Mucosa of descending colon (tissue), 3 donors: ENCODE data around the gene FARP2. TPM values are rescaled to one million over a fixed set of nuclear protein-coding genes. Genes with fewer than 3 reads are reported as not detected.
"Not testable (repeated sequence)": the region's sequence is repeated elsewhere in the genome, so short reads cannot be mapped to it uniquely, and the experiment has no call there.

Source experiments
- ATAC-seq: fragments of 200-7000 bp; cut with Tn5 transposase; one replicate; pipeline ENCODE4 v1.9.1; 2020; ENCODE audit warnings: mild to moderate bottlenecking, moderate library complexity
- DNase-seq, 3 donors: peaks; one replicate each; pipeline ENCODE4 v3.0.0-alpha.2; 2020
- H3K36me3 ChIP-seq: fragments of 200-600 bp; one replicate; pipeline ENCODE4 v1.8.0; 2021; ENCODE audit warnings: low read depth, mild to moderate bottlenecking
- H3K4me1 ChIP-seq: fragments of 200-600 bp; one replicate; pipeline ENCODE4 v1.8.0; 2021; ENCODE audit warnings: low read depth, mild to moderate bottlenecking
- H3K4me3 ChIP-seq: fragments of 200-600 bp; one replicate; pipeline ENCODE4 v1.8.0; 2021; ENCODE audit warnings: mild to moderate bottlenecking
- H3K9me3 ChIP-seq: fragments of 200-600 bp; one replicate; pipeline ENCODE4 v1.8.0; 2021; ENCODE audit warnings: mild to moderate bottlenecking
- intact Hi-C, 2 donors: fragments of 100-400 bp; cut with DNase I in 1 of 2; cut with micrococcal nuclease in 1 of 2; formaldehyde crosslinking; loops; one replicate each; pipeline versions ENCODE4 v1.11.0 to v1.11.1; 2022; cut with DNase I, micrococcal nuclease
- total RNA-seq, 3 donors: library from RNA; stranded (reverse); fragmentation: NEBNext Ultra II Directional in 2 of 3; extraction: Animal tissue kit (Norgen Biotek cat#: 25700) in 2 of 3; gene quantifications; one replicate each; pipeline versions ENCODE4 v1.2.1 to v1.2.4, GENCODE V29; 2021 to 2023
- TF ChIP-seq, protein P1 (sequence below): fragments of 200-600 bp; IDR thresholded peaks from one replicate; pipeline ENCODE4 v1.8.0; 2022; ENCODE audit warnings: antibody characterized with exemption, mild to moderate bottlenecking
- donor health status: DM: no; HTN: no; CAD: no; lungs with moderate emphysema.
- donor health status: DM: no; HTN: no; CAD: no.
- donor health status: DM: no; HTN: yes; CAD: no.

The FARP2 gene
- total RNA-seq, 3 donors from 2014 or later = 98.1 to 163 (median 109) TPM

GRCh38 chr2:241381872-241382271 is 25.8 kb downstream of the FARP2 start:
- no peak for ATAC-seq
- intact Hi-C loops = no loop called here

DNA sequence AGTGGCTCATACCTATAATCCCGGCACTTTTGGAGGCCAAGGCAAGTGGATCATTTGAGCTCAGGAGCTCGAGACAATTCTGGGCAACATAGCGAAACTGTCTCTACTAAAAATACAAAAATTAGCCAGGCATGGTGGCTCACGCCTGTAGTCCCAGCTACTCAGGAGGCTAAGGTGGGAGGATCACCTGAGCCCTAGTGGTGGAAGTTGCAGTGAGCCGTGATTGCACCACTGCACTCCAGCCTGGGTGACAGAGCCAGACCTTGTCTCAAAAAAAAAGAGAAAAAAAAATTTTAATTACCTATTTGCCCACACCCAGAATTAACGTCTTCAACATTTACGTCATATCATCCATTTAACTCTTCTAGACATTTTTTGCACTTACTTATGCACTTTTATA is 29.4 kb downstream of the FARP2 start:
- ATAC-seq, DNase-seq, intact Hi-C loops, H3K4me1 ChIP-seq, H3K36me3 ChIP-seq, H3K9me3 ChIP-seq, H3K4me3 ChIP-seq: not testable (repeated sequence)

More at GRCh38 chr2:241381872-241382271, 25.8 kb downstream of the FARP2 start:
- Histone ChIP-seq H3K9me3 (no peaks in the 10 kb centered on the region), H3K36me3 (no peaks in the 10 kb centered on the region), H3K4me3 (no peak overlapping the region), H3K4me1 (no peaks in the 10 kb centered on the region)
- DNase-seq = no peak
- TF ChIP-seq, protein P1, sequence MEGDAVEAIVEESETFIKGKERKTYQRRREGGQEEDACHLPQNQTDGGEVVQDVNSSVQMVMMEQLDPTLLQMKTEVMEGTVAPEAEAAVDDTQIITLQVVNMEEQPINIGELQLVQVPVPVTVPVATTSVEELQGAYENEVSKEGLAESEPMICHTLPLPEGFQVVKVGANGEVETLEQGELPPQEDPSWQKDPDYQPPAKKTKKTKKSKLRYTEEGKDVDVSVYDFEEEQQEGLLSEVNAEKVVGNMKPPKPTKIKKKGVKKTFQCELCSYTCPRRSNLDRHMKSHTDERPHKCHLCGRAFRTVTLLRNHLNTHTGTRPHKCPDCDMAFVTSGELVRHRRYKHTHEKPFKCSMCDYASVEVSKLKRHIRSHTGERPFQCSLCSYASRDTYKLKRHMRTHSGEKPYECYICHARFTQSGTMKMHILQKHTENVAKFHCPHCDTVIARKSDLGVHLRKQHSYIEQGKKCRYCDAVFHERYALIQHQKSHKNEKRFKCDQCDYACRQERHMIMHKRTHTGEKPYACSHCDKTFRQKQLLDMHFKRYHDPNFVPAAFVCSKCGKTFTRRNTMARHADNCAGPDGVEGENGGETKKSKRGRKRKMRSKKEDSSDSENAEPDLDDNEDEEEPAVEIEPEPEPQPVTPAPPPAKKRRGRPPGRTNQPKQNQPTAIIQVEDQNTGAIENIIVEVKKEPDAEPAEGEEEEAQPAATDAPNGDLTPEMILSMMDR = no peak

DNA sequence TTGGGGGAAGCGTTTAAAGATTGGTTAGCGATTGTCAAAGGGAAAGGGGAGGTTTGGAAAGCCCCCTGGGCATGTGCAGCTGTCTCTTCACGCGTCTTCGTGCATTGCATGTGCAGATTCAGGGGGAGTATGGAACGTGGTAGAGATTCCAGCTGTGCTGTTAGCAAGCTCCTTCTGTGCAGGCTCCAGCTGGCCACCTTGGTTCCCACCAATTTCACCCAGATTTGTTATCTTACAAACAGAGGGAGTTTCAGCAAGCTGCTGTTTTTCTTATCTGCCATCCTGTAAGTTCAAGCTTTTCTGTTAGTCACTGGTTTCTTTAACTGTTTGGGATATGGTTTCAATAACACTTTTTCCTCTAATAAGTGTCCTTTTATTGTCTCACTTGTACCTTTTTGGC is 30.4 kb downstream of the FARP2 start:
- intact Hi-C loops = no loop called here
- H3K4me3 ChIP-seq = no peak overlapping the region
- DNase-seq = no peak
- no peaks in the 10 kb centered on the region for H3K4me1 ChIP-seq
- no peaks in the 10 kb centered on the region for H3K9me3 ChIP-seq
- TF ChIP-seq, protein P1 = no peak
- no peaks in the 10 kb centered on the region for H3K36me3 ChIP-seq
- no peak for ATAC-seq

DNA sequence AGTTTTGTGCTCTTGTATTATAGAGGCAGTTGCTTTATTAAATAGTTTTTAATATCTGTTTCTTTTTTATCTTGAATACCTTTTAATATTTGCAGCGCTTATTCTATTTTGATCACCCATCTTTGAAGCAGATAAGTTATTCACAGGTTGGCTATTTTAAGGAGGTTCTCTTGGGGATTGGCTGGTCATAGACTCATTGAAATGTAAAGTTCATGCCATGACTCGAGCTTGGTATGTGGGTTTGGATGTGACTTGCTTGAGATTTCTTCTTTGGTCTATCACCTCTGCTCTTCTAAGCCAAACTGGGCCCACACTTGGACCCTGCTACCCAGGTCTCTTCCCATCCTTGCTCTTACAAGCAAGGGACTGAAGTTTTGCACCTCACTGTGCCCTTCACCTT is 33.6 kb downstream of the FARP2 start:
- no peaks in the 10 kb centered on the region for H3K36me3 ChIP-seq
- no peaks in the 10 kb centered on the region for H3K4me1 ChIP-seq
- no peaks in the 10 kb centered on the region for H3K9me3 ChIP-seq
- DNase-seq (no peak), ATAC-seq (no peak)
- H3K4me3 ChIP-seq = no peak overlapping the region
- intact Hi-C loops = no loop called here
- TF ChIP-seq, protein P1 = no peak

- DNase-seq = no peak
- TF ChIP-seq, protein P1 = no peak
- Histone ChIP-seq H3K9me3 (no peaks in the 10 kb centered on the region), H3K4me3 (no peak overlapping the region), H3K4me1 (no peaks in the 10 kb centered on the region), H3K36me3 (no peaks in the 10 kb centered on the region)
- intact Hi-C loops = no loop called here
- no peak for ATAC-seq
Observed at GRCh38 chr2:241390301-241391206, 34.5 kb downstream of the FARP2 start.

DNA sequence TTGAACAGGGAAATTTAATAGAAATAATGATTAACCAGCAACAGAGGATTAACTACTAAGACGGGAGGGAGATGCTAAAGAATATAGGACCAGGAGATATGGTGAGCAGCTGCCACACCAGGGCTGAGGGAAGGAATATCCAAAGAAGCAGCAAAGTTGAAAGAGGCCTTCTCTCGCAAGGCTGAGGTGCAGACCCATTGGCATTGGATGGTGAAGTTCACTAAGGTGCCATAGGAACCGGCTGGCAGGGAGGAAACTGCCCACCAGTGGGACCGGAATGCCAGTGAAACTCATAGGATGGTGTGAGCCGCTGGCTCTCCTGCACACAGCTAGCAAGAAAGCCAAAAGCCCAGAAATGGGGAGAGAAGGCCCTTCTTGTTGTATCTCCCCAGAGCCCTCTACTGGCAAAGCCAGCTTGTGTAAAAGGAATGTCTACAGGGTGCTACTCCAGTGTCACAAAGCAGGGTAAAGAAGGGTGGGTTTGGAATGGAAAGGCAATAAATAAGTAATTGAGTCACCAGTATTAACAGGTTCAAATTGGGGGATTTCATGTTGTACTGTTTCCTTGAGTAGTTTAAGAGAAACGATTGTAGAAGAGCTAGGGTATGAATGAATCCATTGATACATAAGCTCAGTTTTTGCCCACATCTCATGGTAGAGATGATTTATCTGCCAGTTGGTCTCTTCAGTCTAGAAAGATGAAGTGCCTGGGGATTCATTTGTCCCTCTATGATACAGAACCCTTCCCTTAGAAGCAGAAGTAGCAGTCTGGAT is 36.0 kb downstream of the FARP2 start:
- TF ChIP-seq, protein P1 = no peak
- Histone ChIP-seq H3K36me3 (no peaks in the 10 kb centered on the region), H3K4me1 (no peaks in the 10 kb centered on the region), H3K4me3 (no peak overlapping the region), H3K9me3 (no peaks in the 10 kb centered on the region)
- ATAC-seq (peak; percentile 86), DNase-seq (peak in 1 of 3 donors; percentile 70)
- intact Hi-C loops = no loop called here

GRCh38 chr2:241392753-241393152 is 36.7 kb downstream of the FARP2 start:
- H3K9me3 ChIP-seq, H3K36me3 ChIP-seq, intact Hi-C loops, H3K4me1 ChIP-seq, ATAC-seq, DNase-seq, H3K4me3 ChIP-seq: not testable (repeated sequence)
